Measurements from ENCODE around the gene MARCHF3.

- no peak for TF ChIP-seq EZH2 (IDR thresholded peaks at IDR 0.05)
- no peak for TF ChIP-seq FOXP2 (optimal IDR thresholded peaks at IDR 0.05; ENCODE audit: control extremely low read depth, extremely low read length, insufficient read depth)
Measured at GRCh38 chr5:127068493-127069214, 38.3 kb upstream of the MARCHF3 start.

Data from SK-N-MC (cell line).